Transverse colon (tissue), 4 donors: Measurements from ENCODE around the gene PLXNA2. TPM values are rescaled to one million over a fixed set of nuclear protein-coding genes. Genes with fewer than 3 reads are reported as not detected.

ENCODE experiments used
- DNase-seq: peaks from one replicate; pipeline ENCODE4 v3.0.0-alpha.2; 2019
- H3K27ac ChIP-seq, 4 donors: fragments of 200-600 bp; sonication (generic); 2 replicates each; pipeline ENCODE4 v1.5.1; 2016 to 2018; ENCODE audit warnings: inconsistent platforms in 4 of 4
- H3K27me3 ChIP-seq: fragments of 200-600 bp; sonication (generic); 2 replicates; pipeline ENCODE4 v1.5.1; 2017; ENCODE audit warnings: inconsistent platforms
- H3K36me3 ChIP-seq, 4 donors: fragments of 200-600 bp; sonication (generic); 2 replicates each; pipeline ENCODE4 v1.5.1; 2017 to 2019; ENCODE audit warnings: inconsistent platforms in 4 of 4
- H3K4me1 ChIP-seq, 4 donors: fragments of 200-600 bp; sonication (generic); 2 replicates each; pipeline ENCODE4 v1.5.1; 2017 to 2020; ENCODE audit warnings: inconsistent platforms in 4 of 4
- H3K4me3 ChIP-seq, 4 donors: fragments of 200-600 bp; sonication (generic); 1 replicate in 1 of 4; 2 replicates in 3 of 4; pipeline versions ENCODE4 v1.5.1 to v1.6.1; 2017 to 2019; ENCODE audit warnings: inconsistent platforms in 4 of 4
- H3K9me3 ChIP-seq, 2 donors: fragments of 200-600 bp; sonication (generic); 2 replicates each; pipeline ENCODE4 v1.5.1; 2017 to 2019; ENCODE audit warnings: inconsistent platforms in 2 of 2
- CTCF ChIP-seq, 5 experiments: fragments of 200-600 bp in 3 of 5; fragments of 450-650 bp in 2 of 5; sonication (generic) in 3 of 5; IDR thresholded peaks; 1 replicate in 2 of 5; 2 replicates in 3 of 5; pipeline ENCODE4 v1.5.1; 2016 to 2017; ENCODE audit warnings: antibody characterized with exemption in 5 of 5, inconsistent platforms in 3 of 5, mild to moderate bottlenecking in 2 of 5, moderate library complexity in 1 of 5
- EP300 ChIP-seq: sonication (generic); formaldehyde crosslinking; IDR thresholded peaks from one replicate; pipeline ENCODE4 v1.6.1; 2017; ENCODE audit warnings: antibody characterized with exemption, low read depth
- POLR2A ChIP-seq: fragments of 450-650 bp; IDR thresholded peaks from one replicate; pipeline ENCODE4 v1.6.1; 2016; ENCODE audit warnings: antibody characterized with exemption, mild to moderate bottlenecking, moderate library complexity
- POLR2AphosphoS5 ChIP-seq, 3 donors: sonication (generic); formaldehyde crosslinking; IDR thresholded peaks; one replicate each; pipeline ENCODE4 v1.6.1; 2016; ENCODE audit warnings: antibody characterized with exemption in 3 of 3
- WGBS, 2 donors: methylation state at CpG; one replicate each; pipeline ENCODE4 v1.1.5; 2018; ENCODE audit warnings: low coverage in 1 of 2; 5-methylcytosine and 5-hydroxymethylcytosine counted together
- in situ Hi-C, 4 donors: fragments of 200-750 bp; cut with MboI; loops; one replicate each; pipeline versions ENCODE4 v1.15.0 to v1.15.1; 2017; ENCODE audit warnings: low sequenced_read_pairs in 3 of 4, low pct_ligation_motif_present in 1 of 4, low pct_unique_long_range_greater_than_20kb in 1 of 4
- intact Hi-C: fragments of 100-400 bp; cut with DNase I; formaldehyde crosslinking; loops from one replicate; pipeline ENCODE4 v1.15.1; 2023; ENCODE audit warnings: low total_unique reads
- total RNA-seq, 4 donors: library from RNA; depleted of rRNA; stranded (reverse); fragments of >200 nt; gene quantifications; one replicate each; pipeline ENCODE4 v1.1.0, GENCODE V29; 2016

Gene PLXNA2
- total RNA-seq, 4 donors from 2014 or later, result 77.4 to 140 (median 85.5) TPM

GRCh38 chr1:208044589-208045462, 199.4 kb downstream of the PLXNA2 start:
- peaks cover 0 to 25% (median 7%) of the 10 kb centered on the region in 4 donors for H3K36me3 ChIP-seq
- H3K9me3 ChIP-seq, result no peaks in the 10 kb centered on the region
- no peak overlapping the region for H3K27ac ChIP-seq
- in situ Hi-C loops (no loop called here), intact Hi-C loops (no loop called here)
- WGBS, 2 donors, result 63 to 82% methylated on average over 5 to 27 of the region's 27 CpGs
- TF ChIP-seq POLR2A, result no peak
- TF ChIP-seq CTCF (IDR thresholded peaks at IDR 0.05), result no peak
- no peak for TF ChIP-seq EP300
- H3K4me3 ChIP-seq, result no peak overlapping the region
- DNase-seq, result no peak
- H3K27me3 ChIP-seq, result no peaks in the 10 kb centered on the region
- peaks cover 0 to 33% (median 7%) of the 10 kb centered on the region in 4 donors for H3K4me1 ChIP-seq

DNA sequence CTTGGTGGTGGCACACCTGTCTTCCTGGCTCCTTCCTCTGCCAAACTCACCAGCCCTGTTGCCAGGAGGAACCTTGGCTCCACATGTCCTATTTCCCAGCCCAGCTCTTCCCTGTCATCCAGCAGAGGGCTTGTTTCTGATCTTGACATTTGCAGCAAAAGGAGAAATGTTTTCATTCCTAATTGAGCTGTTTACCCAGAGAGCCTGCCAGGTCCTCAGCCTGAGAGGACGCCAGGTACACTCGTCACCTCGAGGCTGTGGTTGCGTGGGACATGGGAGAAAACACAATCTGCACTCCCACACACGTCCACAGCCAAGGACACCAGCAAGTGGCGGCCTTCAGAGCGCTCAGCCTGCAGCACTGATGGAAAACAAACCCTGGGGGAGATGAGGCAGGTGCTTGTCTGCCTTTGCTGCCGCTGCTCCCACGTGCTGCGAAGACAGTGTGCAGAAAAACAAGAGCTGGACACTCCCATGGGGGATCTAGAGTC, 200.4 kb downstream of the PLXNA2 start:
- in situ Hi-C loops, result no loop called here
- H3K36me3 ChIP-seq, result peaks cover 0 to 32% (median 7%) of the 10 kb centered on the region in 4 donors
- H3K4me3 ChIP-seq, result no peak overlapping the region
- H3K27ac ChIP-seq, result no peak overlapping the region
- DNase-seq, result no peak
- intact Hi-C loops, result no loop called here
- TF ChIP-seq EP300, result no peak
- no peak for TF ChIP-seq POLR2A
- no peak for TF ChIP-seq CTCF (IDR thresholded peaks at IDR 0.05)
- no peak for TF ChIP-seq POLR2AphosphoS5 (IDR thresholded peaks at IDR 0.05)
- no peaks in the 10 kb centered on the region for H3K27me3 ChIP-seq
- WGBS, 2 donors, result 67 to 73% methylated on average over 4 to 10 of the region's 10 CpGs
- H3K9me3 ChIP-seq, result no peaks in the 10 kb centered on the region
- peaks cover 0 to 32% (median 7%) of the 10 kb centered on the region in 4 donors for H3K4me1 ChIP-seq

DNA sequence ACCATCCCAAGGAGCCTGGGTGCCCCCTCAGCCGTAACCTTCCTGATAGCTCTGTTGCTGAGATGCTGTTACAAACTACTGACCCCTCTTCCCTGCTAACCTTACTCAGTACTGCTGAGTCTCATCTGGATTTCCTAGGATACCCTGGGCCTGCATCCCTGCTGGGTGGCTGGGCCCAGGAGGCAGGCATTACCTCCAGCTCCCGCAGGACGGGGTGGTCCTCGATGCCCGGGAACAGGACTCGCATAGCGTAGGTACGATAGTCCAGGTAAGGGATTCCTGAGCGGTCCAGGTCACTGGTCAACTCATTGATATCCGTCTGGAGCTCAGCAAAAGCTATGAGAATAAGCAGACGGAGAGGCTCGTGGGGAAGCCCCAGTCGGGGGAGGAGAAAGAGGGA, 201.3 kb downstream of the PLXNA2 start:
- Histone ChIP-seq H3K4me1 (peaks cover 0 to 24% (median 5%) of the 10 kb centered on the region in 4 donors), H3K36me3 (peaks cover 0 to 32% (median 10%) of the 10 kb centered on the region in 4 donors), H3K9me3 (no peaks in the 10 kb centered on the region), H3K4me3 (no peak overlapping the region), H3K27me3 (no peaks in the 10 kb centered on the region), H3K27ac (no peak overlapping the region)
- intact Hi-C loops (no loop called here), in situ Hi-C loops (no loop called here)
- DNase-seq, result no peak
- TF ChIP-seq POLR2A (no peak), EP300 (no peak), POLR2AphosphoS5 (IDR thresholded peaks at IDR 0.05) (no peak), CTCF (IDR thresholded peaks at IDR 0.05) (no peak)
- WGBS, 2 donors, result 87 to 88% methylated on average over 6 to 13 of the region's 13 CpGs

DNA sequence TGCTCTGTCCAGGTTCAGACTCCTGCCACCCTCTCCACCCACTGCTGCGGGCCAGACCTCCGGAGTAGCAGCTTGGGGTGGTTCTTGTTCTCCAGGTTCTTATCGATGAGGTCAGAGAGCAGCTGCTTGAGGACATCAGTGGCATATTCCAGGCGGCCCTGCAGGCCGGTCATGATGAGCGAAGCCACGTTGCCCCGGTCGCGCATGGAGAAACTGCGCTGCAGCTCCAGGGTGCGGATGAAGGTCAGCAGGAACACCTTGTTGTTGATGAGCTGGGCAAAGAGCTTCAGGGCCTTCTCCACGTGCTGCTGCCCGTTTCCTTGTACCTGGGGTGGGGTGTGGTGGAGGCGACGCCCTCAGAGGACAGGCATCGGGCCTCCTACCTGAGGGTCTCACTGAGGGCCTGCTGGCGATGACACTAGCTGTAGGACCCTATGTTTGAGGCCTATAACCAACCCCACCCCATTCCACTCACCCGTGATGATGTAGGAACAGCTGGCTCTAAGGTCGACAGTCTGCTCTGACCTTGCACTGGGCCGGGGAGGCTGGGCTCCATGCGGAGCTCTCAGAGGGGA, 202.1 kb downstream of the PLXNA2 start:
- Histone ChIP-seq H3K36me3 (peaks cover 0 to 32% (median 11%) of the 10 kb centered on the region in 4 donors), H3K4me1 (peaks cover 0 to 17% (median 3%) of the 10 kb centered on the region in 4 donors), H3K4me3 (no peak overlapping the region), H3K27me3 (no peaks in the 10 kb centered on the region), H3K9me3 (no peaks in the 10 kb centered on the region), H3K27ac (no peak overlapping the region)
- no peak for DNase-seq
- TF ChIP-seq CTCF (IDR thresholded peaks at IDR 0.05), result no peak
- intact Hi-C loops, result no loop called here
- WGBS, 2 donors, result 90% methylated on average over 21 of the region's 22 CpGs; no CpG with 5 or more reads in 1 of the 2 donors
- in situ Hi-C loops, result no loop called here
